Smooth muscle cell (in vitro differentiated cells): Measurements from ENCODE around the gene ZMAT3. TPM values are rescaled to one million over a fixed set of nuclear protein-coding genes. Genes with fewer than 3 reads are reported as not detected.

Experiments used
- DNase-seq: peaks from one replicate; lab custom pipeline; 2025; ENCODE audit not compliant: unreplicated experiment; lab: John Stamatoyannopoulos, UW
- H2AFZ ChIP-seq: fragments of 200-600 bp; sonication (generic); 2 replicates; pipeline ENCODE4 v1.6.0; 2016; ENCODE audit warnings: antibody characterized with exemption, low read depth, mild to moderate bottlenecking
- H3F3A ChIP-seq: fragments of 200-600 bp; sonication (generic); 2 replicates; pipeline ENCODE4 v1.6.0; 2017; ENCODE audit warnings: antibody characterized with exemption, low read depth
- H3K27ac ChIP-seq: fragments of 200-600 bp; sonication (generic); 2 replicates; pipeline ENCODE4 v1.5.1; 2016; ENCODE audit warnings: low read depth, mild to moderate bottlenecking
- H3K27me3 ChIP-seq: fragments of 200-600 bp; sonication (generic); 2 replicates; pipeline ENCODE4 v1.6.1; 2016; ENCODE audit warnings: low read depth, mild to moderate bottlenecking
- H3K36me3 ChIP-seq: fragments of 200-600 bp; sonication (generic); 2 replicates; pipeline ENCODE4 v1.5.1; 2016; ENCODE audit warnings: low read depth
- H3K4me1 ChIP-seq: fragments of 200-600 bp; sonication (generic); 2 replicates; pipeline ENCODE4 v1.5.1; 2016; ENCODE audit warnings: low read depth
- H3K4me2 ChIP-seq: fragments of 200-600 bp; sonication (generic); 2 replicates; pipeline ENCODE4 v1.6.0; 2016; ENCODE audit warnings: mild to moderate bottlenecking
- H3K4me3 ChIP-seq: fragments of 200-600 bp; sonication (generic); 2 replicates; pipeline ENCODE4 v1.5.1; 2016; ENCODE audit warnings: mild to moderate bottlenecking
- H3K79me2 ChIP-seq: fragments of 200-600 bp; sonication (generic); 2 replicates; pipeline ENCODE4 v1.6.0; 2016; ENCODE audit warnings: low read depth, mild to moderate bottlenecking
- H3K9ac ChIP-seq: fragments of 200-600 bp; sonication (generic); 2 replicates; pipeline ENCODE4 v1.6.0; 2016; ENCODE audit warnings: low read depth
- H3K9me3 ChIP-seq: fragments of 200-600 bp; sonication (generic); replicated peaks from 2 replicates; pipeline ENCODE4 v1.5.1; 2016; ENCODE audit warnings: low read depth
- H4K20me1 ChIP-seq: fragments of 200-600 bp; sonication (generic); 2 replicates; pipeline ENCODE4 v1.6.0; 2016; ENCODE audit warnings: low read depth
- CTCF ChIP-seq: fragments of 200-600 bp; sonication (generic); IDR thresholded peaks from 2 replicates; pipeline ENCODE4 v1.5.1; 2017; ENCODE audit warnings: borderline replicate concordance, mild to moderate bottlenecking, antibody characterized with exemption; ENCODE audit not compliant: insufficient read depth, poor library complexity, severe bottlenecking
- WGBS: methylation state at CpG from one replicate; pipeline ENCODE4 v1.1.7; 2016; ENCODE audit warnings: low lambda C conversion rate; 5-methylcytosine and 5-hydroxymethylcytosine counted together
- polyA plus RNA-seq: library from polyadenylated mRNA; unstranded; fragments of >200 nt; fragmentation: Nextera tagmentation; extraction: Ambion mirVana; gene quantifications from 2 replicates; pipeline ENCODE4 v1.2.1, GENCODE V29; 2016
- total RNA-seq: library from RNA; depleted of rRNA; stranded (reverse); fragments of >200 nt; gene quantifications from 2 replicates; pipeline ENCODE4 v1.2.3, GENCODE V29; 2014

ZMAT3 gene
- total and polyA plus RNA-seq, 2 experiments from 2014 or later: 34.8 to 54.4 TPM

- Histone ChIP-seq H3K4me2 (no peak overlapping the region), H3K36me3 (no peaks in the 10 kb centered on the region), H2AFZ (no peak overlapping the region), H3K27me3 (no peaks in the 10 kb centered on the region), H3K4me1 (no peaks in the 10 kb centered on the region), H3K27ac (no peak overlapping the region), H3F3A (no peaks in the 10 kb centered on the region), H3K9ac (no peak overlapping the region), H3K79me2 (no peaks in the 10 kb centered on the region), H3K9me3 (no peaks in the 10 kb centered on the region), H3K4me3 (no peak overlapping the region), H4K20me1 (no peaks in the 10 kb centered on the region)
- no peak for DNase-seq
- no peak for TF ChIP-seq CTCF
- 56% methylated on average over 2 of the region's 2 CpGs for WGBS
Measured at GRCh38 chr3:179083977-179084376, 12.4 kb upstream of the ZMAT3 start.

GRCh38 chr3:179082416-179082815 is 10.8 kb upstream of the ZMAT3 start:
- Histone ChIP-seq H3F3A (no peaks in the 10 kb centered on the region), H3K9ac (peak overlapping the region; percentile 27), H3K27ac (peak overlapping the region; percentile 59), H3K4me1 (no peaks in the 10 kb centered on the region), H3K4me3 (no peak overlapping the region), H3K36me3 (no peaks in the 10 kb centered on the region), H2AFZ (no peak overlapping the region), H3K4me2 (no peak overlapping the region), H3K79me2 (no peaks in the 10 kb centered on the region), H3K27me3 (no peaks in the 10 kb centered on the region), H3K9me3 (no peaks in the 10 kb centered on the region), H4K20me1 (no peaks in the 10 kb centered on the region)
- no peak for DNase-seq
- TF ChIP-seq CTCF: no peak
- 68% methylated on average over 3 of the region's 3 CpGs for WGBS

- Histone ChIP-seq H3K27ac (peak overlapping the region; percentile 59), H3F3A (no peaks in the 10 kb centered on the region), H3K36me3 (no peaks in the 10 kb centered on the region), H2AFZ (no peak overlapping the region), H3K9ac (peak overlapping the region; percentile 27), H4K20me1 (no peaks in the 10 kb centered on the region), H3K9me3 (no peaks in the 10 kb centered on the region), H3K4me3 (no peak overlapping the region), H3K27me3 (no peaks in the 10 kb centered on the region), H3K79me2 (no peaks in the 10 kb centered on the region), H3K4me2 (no peak overlapping the region), H3K4me1 (no peaks in the 10 kb centered on the region)
- WGBS: 64% methylated on average over 2 of the region's 2 CpGs
- no peak for DNase-seq
- TF ChIP-seq CTCF: no peak
Measured at GRCh38 chr3:179081885-179082284, 10.3 kb upstream of the ZMAT3 start.

- Histone ChIP-seq H3K27ac (no peak overlapping the region), H3F3A (no peaks in the 10 kb centered on the region), H4K20me1 (no peaks in the 10 kb centered on the region), H3K4me3 (no peak overlapping the region), H3K4me2 (no peak overlapping the region), H2AFZ (no peak overlapping the region), H3K9me3 (no peaks in the 10 kb centered on the region), H3K36me3 (no peaks in the 10 kb centered on the region), H3K79me2 (no peaks in the 10 kb centered on the region), H3K9ac (no peak overlapping the region), H3K27me3 (no peaks in the 10 kb centered on the region), H3K4me1 (no peaks in the 10 kb centered on the region)
- TF ChIP-seq CTCF: no peak
- DNase-seq: no peak
- 63% methylated on average over 4 of the region's 4 CpGs for WGBS
Measured at GRCh38 chr3:179079537-179079936, 7.9 kb upstream of the ZMAT3 start.
